Naive thymus-derived CD4-positive, alpha-beta T cell (primary cell): ENCODE data around the gene ITPRIP. TPM values are rescaled to one million over a fixed set of nuclear protein-coding genes. Genes with fewer than 3 reads are reported as not detected.
A peak's percentile ranks its signal among the peaks of the same experiment; 100 is the strongest.

Experiments
- ATAC-seq: fragments of 150-1000 bp; cut with Tn5 transposase; 2 replicates; pipeline ENCODE4 v1.10.0; 2021; ENCODE audit warnings: mild to moderate bottlenecking, moderate library complexity
- CTCF ChIA-PET: fragments of 350-600 bp; sonication (Branson Sonifier 250); formaldehyde crosslinking; loops from one replicate; lab custom pipeline; 2021; ENCODE audit warnings: antibody characterized with exemption; lab: Charles Lee
- POLR2A ChIA-PET: fragments of 350-600 bp; sonication (Branson Sonifier 250); formaldehyde crosslinking; loops from one replicate; lab custom pipeline; 2021; ENCODE audit warnings: antibody characterized with exemption, inconsistent platforms; lab: Charles Lee
- DNase-seq, 9 donors: peaks; one replicate each; pipeline versions ENCODE4 v3.0.0 to v3.0.0-alpha.2; 2020 to 2022; ENCODE audit warnings: mixed read lengths in 1 of 9
- H3K27ac ChIP-seq: one replicate; pipeline ENCODE4 v1.7.0; 2013; ENCODE audit warnings: mild to moderate bottlenecking, low read depth, low read length, moderate library complexity
- H3K27me3 ChIP-seq, 2 donors: one replicate each; pipeline ENCODE4 v1.7.0; 2013; ENCODE audit warnings: low read length in 2 of 2, mild to moderate bottlenecking in 2 of 2, moderate library complexity in 2 of 2; ENCODE audit not compliant: control insufficient read depth in 2 of 2, insufficient read depth in 2 of 2
- H3K36me3 ChIP-seq, 3 experiments: 1 replicate in 2 of 3; 2 replicates in 1 of 3; pipeline ENCODE4 v1.7.0; 2013; ENCODE audit warnings: low read length in 3 of 3, mild to moderate bottlenecking in 3 of 3, moderate library complexity in 1 of 3; ENCODE audit not compliant: insufficient read depth in 3 of 3, control insufficient read depth in 2 of 3
- H3K4me1 ChIP-seq, 2 donors: one replicate each; pipeline ENCODE4 v1.7.0; 2013; ENCODE audit warnings: low read length in 2 of 2, mild to moderate bottlenecking in 2 of 2, moderate library complexity in 1 of 2; ENCODE audit not compliant: control insufficient read depth in 2 of 2, insufficient read depth in 2 of 2
- H3K4me3 ChIP-seq: 2 replicates; pipeline ENCODE4 v1.7.0; 2013; ENCODE audit warnings: mild to moderate bottlenecking, low read length
- H3K9me3 ChIP-seq, 3 experiments: 1 replicate in 2 of 3; 2 replicates in 1 of 3; pipeline ENCODE4 v1.7.0; 2013; ENCODE audit warnings: low read length in 3 of 3; ENCODE audit not compliant: control insufficient read depth in 2 of 3
- H3K27ac Mint-ChIP-seq, 9 donors: one replicate each; pipeline ENCODE4 v1.8.0; 2020 to 2022; ENCODE audit warnings: mixed read lengths in 9 of 9, mild to moderate bottlenecking in 8 of 9, moderate library complexity in 5 of 9, inconsistent platforms in 2 of 9
- H3K27me3 Mint-ChIP-seq, 5 donors: one replicate each; pipeline ENCODE4 v1.8.0; 2021 to 2022; ENCODE audit warnings: mixed read lengths in 5 of 5, mild to moderate bottlenecking in 1 of 5
- H3K36me3 Mint-ChIP-seq, 5 donors: one replicate each; pipeline ENCODE4 v1.8.0; 2020 to 2022; ENCODE audit warnings: mixed read lengths in 5 of 5, mild to moderate bottlenecking in 3 of 5, inconsistent platforms in 1 of 5
- H3K4me1 Mint-ChIP-seq, 7 donors: one replicate each; pipeline ENCODE4 v1.8.0; 2020 to 2022; ENCODE audit warnings: mixed read lengths in 7 of 7, mild to moderate bottlenecking in 3 of 7, inconsistent platforms in 1 of 7
- H3K4me3 Mint-ChIP-seq, 10 donors: one replicate each; pipeline ENCODE4 v1.8.0; 2020 to 2022; ENCODE audit warnings: mild to moderate bottlenecking in 10 of 10, mixed read lengths in 10 of 10, moderate library complexity in 6 of 10, inconsistent platforms in 2 of 10
- H3K9me3 Mint-ChIP-seq, 11 donors: one replicate each; pipeline ENCODE4 v1.8.0; 2020 to 2022; ENCODE audit warnings: mixed read lengths in 11 of 11, mild to moderate bottlenecking in 4 of 11, inconsistent platforms in 1 of 11, moderate library complexity in 1 of 11
- intact Hi-C, 2 donors: fragments of 100-400 bp; cut with micrococcal nuclease; formaldehyde crosslinking; loops; one replicate each; pipeline ENCODE4 v1.15.1; 2023
- polyA plus RNA-seq, 2 donors: library from polyadenylated mRNA; unstranded; fragments of 300-500 nt; fragmentation: Illumina TruSeq; gene quantifications; one replicate each; pipeline ENCODE4 v1.2.3, GENCODE V29; 2021
- total RNA-seq, 6 experiments: library from RNA in 5 of 6; stranded (reverse) in 5 of 6; gene quantifications; 1 replicate in 5 of 6; 2 replicates in 1 of 6; pipeline ENCODE4 v1.2.3 and lab custom pipeline; 2021 to 2026

ITPRIP gene
- total and polyA plus RNA-seq, 7 experiments from 2014 or later, result 17.8 to 129 (median 20.2) TPM

GRCh38 chr10:104339469-104340110, 1.3 kb upstream of the ITPRIP start:
- Mint-ChIP-seq H3K27ac (peak overlapping the region; percentile 87 to 100 (median 99)), H3K9me3 (no peaks in the 10 kb centered on the region), H3K4me1 (peaks cover 23 to 44% (median 35%) of the 10 kb centered on the region in 7 donors), H3K27me3 (peaks cover 0 to 10% (median 0%) of the 10 kb centered on the region in 5 donors), H3K4me3 (peak overlapping the region; percentile 88 to 100 (median 98)), H3K36me3 (peaks cover 0 to 6% (median 0%) of the 10 kb centered on the region in 5 donors)
- Histone ChIP-seq H3K36me3 (peaks cover 0 to 10% (median 0%) of the 10 kb centered on the region in 3 experiments), H3K27ac (peak overlapping the region; percentile 94), H3K27me3 (no peaks in the 10 kb centered on the region), H3K4me1 (peaks cover 14 to 20% of the 10 kb centered on the region in 2 donors), H3K9me3 (no peaks in the 10 kb centered on the region), H3K4me3 (peak overlapping the region; percentile 85)
- DNase-seq (no peak), ATAC-seq (no peak)
- ChIA-PET POLR2A (interaction anchor here (0.7 to 6.1 kb wide), 5 partner anchors 12 to 376 kb away, joined by 5 to 78 read pairs (median 12); no protein-coding TSS in a partner anchor), CTCF (interaction anchor here (1.5 to 6.3 kb wide), 3 partner anchors 11 to 65 kb away, joined by 5 to 58 read pairs (median 24); no protein-coding TSS in a partner anchor)
- intact Hi-C loops, result loop anchor here in 1 of 2 donors (5.0 kb wide), 1 partner anchor 217 kb away; the partner anchor contains the start of gene SFR1

- peaks cover 28 to 40% of the 10 kb centered on the region in 2 donors for H3K4me1 ChIP-seq
- Mint-ChIP-seq H3K9me3 (no peaks in the 10 kb centered on the region), H3K27ac (peak overlapping the region; percentile 87 to 100 (median 98)), H3K27me3 (peaks cover 0 to 10% (median 0%) of the 10 kb centered on the region in 5 donors), H3K36me3 (peaks cover 0 to 12% (median 0%) of the 10 kb centered on the region in 5 donors), H3K4me1 (peaks cover 40 to 64% (median 55%) of the 10 kb centered on the region in 7 donors), H3K4me3 (peak overlapping the region; percentile 88 to 100 (median 98))
- intact Hi-C loops, result loop anchor here (2.0 to 5.0 kb wide), 2 partner anchors 15 to 215 kb away; partner anchors contain the start of gene SFR1 (in 1 of the 2)
- ChIA-PET CTCF (interaction anchor here (1.1 to 6.3 kb wide), 9 partner anchors 9 to 46 kb away, joined by 3 to 58 read pairs (median 5); no protein-coding TSS in a partner anchor), POLR2A (interaction anchor here (0.8 to 6.1 kb wide), 17 partner anchors 8 to 79 kb away, joined by 3 to 78 read pairs (median 7); partner anchors contain the start of genes CFAP58 and GSTO2)
- no peaks in the 10 kb centered on the region for H3K27me3 ChIP-seq
- H3K36me3 ChIP-seq, result peaks cover 0 to 10% (median 0%) of the 10 kb centered on the region in 3 experiments
- DNase-seq (peak in 1 of 9 donors; percentile 27), ATAC-seq (peak; percentile 14)
- H3K9me3 ChIP-seq, result no peaks in the 10 kb centered on the region
- H3K27ac ChIP-seq, result peak overlapping the region; percentile 94
- H3K4me3 ChIP-seq, result peak overlapping the region; percentile 85
These were observed 712 bp downstream of the ITPRIP start for GRCh38 chr10:104337521-104337984.

GRCh38 chr10:104336821-104337467, 1.3 kb downstream of the ITPRIP start:
- Mint-ChIP-seq H3K4me1 (peaks cover 44 to 70% (median 60%) of the 10 kb centered on the region in 7 donors), H3K9me3 (no peaks in the 10 kb centered on the region)

GRCh38 chr10:104334965-104335650, 3.2 kb downstream of the ITPRIP start:
- H3K4me1 Mint-ChIP-seq, result peaks cover 52 to 87% (median 76%) of the 10 kb centered on the region in 7 donors
- ChIA-PET POLR2A (interaction anchor here (0.7 to 6.1 kb wide), 7 partner anchors 10 to 62 kb away, joined by 3 to 78 read pairs (median 4); no protein-coding TSS in a partner anchor), CTCF (interaction anchor here (0.7 to 6.3 kb wide), 6 partner anchors 16 to 46 kb away, joined by 3 to 58 read pairs (median 6); partner anchors contain the start of gene CFAP58)
- no peaks in the 10 kb centered on the region for H3K9me3 Mint-ChIP-seq
- peaks cover 0 to 4% (median 0%) of the 10 kb centered on the region in 5 donors for H3K27me3 Mint-ChIP-seq
- Histone ChIP-seq H3K9me3 (no peaks in the 10 kb centered on the region), H3K27me3 (no peaks in the 10 kb centered on the region), H3K4me3 (peak overlapping the region; percentile 11), H3K4me1 (peaks cover 31 to 64% of the 10 kb centered on the region in 2 donors), H3K27ac (peak overlapping the region; percentile 94), H3K36me3 (peaks cover 0 to 10% (median 0%) of the 10 kb centered on the region in 3 experiments)
- peak in 2 of 9 donors; percentile 19 to 44 for DNase-seq
- H3K4me3 Mint-ChIP-seq, result peak overlapping the region; percentile 77 to 100 (median 96)
- no peak for ATAC-seq
- peak overlapping the region; percentile 51 to 99 (median 96) for H3K27ac Mint-ChIP-seq
- intact Hi-C loops, result loop anchor here in 1 of 2 donors (5.0 kb wide), 1 partner anchor 213 kb away; the partner anchor contains the start of gene SFR1
- peaks cover 0 to 13% (median 0%) of the 10 kb centered on the region in 5 donors for H3K36me3 Mint-ChIP-seq

More at GRCh38 chr10:104336821-104337467, 1.3 kb downstream of the ITPRIP start:
- Histone ChIP-seq H3K4me3 (peak overlapping the region; percentile 85), H3K36me3 (peaks cover 0 to 10% (median 0%) of the 10 kb centered on the region in 3 experiments), H3K9me3 (no peaks in the 10 kb centered on the region), H3K27me3 (no peaks in the 10 kb centered on the region), H3K4me1 (peaks cover 30 to 45% of the 10 kb centered on the region in 2 donors), H3K27ac (peak overlapping the region; percentile 94)
- ChIA-PET POLR2A (interaction anchor here (0.8 to 6.1 kb wide), 8 partner anchors 9 to 64 kb away, joined by 3 to 78 read pairs (median 12); partner anchors contain the start of gene CFAP58), CTCF (interaction anchor here (0.7 to 6.3 kb wide), 12 partner anchors 10 to 47 kb away, joined by 3 to 58 read pairs (median 4); partner anchors contain the start of gene CFAP58)
- DNase-seq (peak in 1 of 9 donors; percentile 23), ATAC-seq (no peak)
- intact Hi-C loops, result loop anchor here (2.0 to 5.0 kb wide), 2 partner anchors 14 to 215 kb away; partner anchors contain the start of gene SFR1 (in 1 of the 2)
- H3K36me3 Mint-ChIP-seq, result peaks cover 0 to 12% (median 0%) of the 10 kb centered on the region in 5 donors
- peak overlapping the region; percentile 87 to 100 (median 98) for H3K27ac Mint-ChIP-seq
- peak overlapping the region; percentile 88 to 100 (median 98) for H3K4me3 Mint-ChIP-seq
- peaks cover 0 to 10% (median 0%) of the 10 kb centered on the region in 5 donors for H3K27me3 Mint-ChIP-seq

GRCh38 chr10:104334561-104334960, 3.7 kb downstream of the ITPRIP start:
- Mint-ChIP-seq H3K4me1 (peaks cover 50 to 87% (median 76%) of the 10 kb centered on the region in 7 donors), H3K36me3 (peaks cover 0 to 13% (median 0%) of the 10 kb centered on the region in 5 donors), H3K4me3 (peak overlapping the region in 9 of 10 donors; percentile 77 to 100 (median 96)), H3K27me3 (peaks cover 0 to 2% (median 0%) of the 10 kb centered on the region in 5 donors), H3K27ac (peak overlapping the region in 8 of 9 donors; percentile 92 to 99 (median 97)), H3K9me3 (no peaks in the 10 kb centered on the region)
- DNase-seq, result peak in 1 of 9 donors; percentile 4
- ChIA-PET CTCF (interaction anchor here (0.9 to 6.3 kb wide), 5 partner anchors 17 to 45 kb away, joined by 3 to 58 read pairs (median 8); partner anchors contain the start of gene CFAP58), POLR2A (interaction anchor here (0.7 to 6.1 kb wide), 6 partner anchors 10 to 61 kb away, joined by 3 to 78 read pairs (median 6); no protein-coding TSS in a partner anchor)
- Histone ChIP-seq H3K27ac (peak overlapping the region; percentile 94), H3K4me3 (no peak overlapping the region), H3K9me3 (no peaks in the 10 kb centered on the region), H3K27me3 (no peaks in the 10 kb centered on the region), H3K36me3 (peaks cover 0 to 10% (median 0%) of the 10 kb centered on the region in 3 experiments), H3K4me1 (peaks cover 37 to 69% of the 10 kb centered on the region in 2 donors)
- intact Hi-C loops, result no loop called here
- ATAC-seq, result no peak
